HG02884 (cell line): ENCODE data around the gene MYH14.
"Not testable (repeated sequence)": the region's sequence is repeated elsewhere in the genome, so short reads cannot be mapped to it uniquely, and the experiment has no call there.

Experiments
- ATAC-seq: cut with Tn5 transposase; IDR thresholded peaks from one replicate; pipeline ENCODE4 v1.9.1; 2021; ENCODE audit warnings: mild to moderate bottlenecking, moderate library complexity; ENCODE audit not compliant: unreplicated experiment

The MYH14 gene

GRCh38 chr19:50223439-50223716 is 20.0 kb downstream of the MYH14 start:
- ATAC-seq: no peak

DNA sequence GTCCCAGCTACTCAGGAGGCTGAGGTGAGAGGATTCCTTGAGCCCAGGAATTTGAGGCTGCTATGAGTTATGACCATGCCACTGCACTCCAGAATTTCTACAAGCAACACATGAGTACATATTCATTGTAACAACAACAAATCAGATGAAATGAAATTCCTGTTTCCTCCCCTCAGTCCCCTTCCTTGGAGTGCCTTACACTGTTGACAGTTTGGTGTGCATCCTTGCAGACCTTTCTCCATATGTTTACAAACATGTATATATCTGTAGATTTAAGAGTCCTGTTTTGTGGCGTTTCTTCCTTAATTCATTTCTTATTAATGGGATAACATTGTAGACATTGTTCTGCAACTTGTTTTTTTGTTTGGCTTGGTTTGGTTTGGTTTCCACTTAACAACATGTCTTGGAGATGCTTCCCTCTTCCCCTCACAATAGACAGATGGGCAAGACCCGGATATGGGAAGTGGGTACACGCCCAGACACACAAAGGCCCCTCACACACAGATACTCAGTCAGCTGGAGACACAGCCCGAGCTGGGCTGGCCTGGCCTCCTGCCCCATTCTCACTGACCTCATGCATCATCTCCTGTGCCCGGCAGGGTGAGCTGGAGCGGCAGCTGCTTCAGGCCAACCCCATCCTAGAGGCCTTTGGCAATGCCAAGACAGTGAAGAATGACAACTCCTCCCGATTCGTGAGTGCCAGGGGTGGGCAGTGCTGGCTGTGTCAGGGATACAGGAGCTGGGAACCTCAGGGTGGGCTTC is 21.7 kb downstream of the MYH14 start:
- no peak for ATAC-seq

DNA sequence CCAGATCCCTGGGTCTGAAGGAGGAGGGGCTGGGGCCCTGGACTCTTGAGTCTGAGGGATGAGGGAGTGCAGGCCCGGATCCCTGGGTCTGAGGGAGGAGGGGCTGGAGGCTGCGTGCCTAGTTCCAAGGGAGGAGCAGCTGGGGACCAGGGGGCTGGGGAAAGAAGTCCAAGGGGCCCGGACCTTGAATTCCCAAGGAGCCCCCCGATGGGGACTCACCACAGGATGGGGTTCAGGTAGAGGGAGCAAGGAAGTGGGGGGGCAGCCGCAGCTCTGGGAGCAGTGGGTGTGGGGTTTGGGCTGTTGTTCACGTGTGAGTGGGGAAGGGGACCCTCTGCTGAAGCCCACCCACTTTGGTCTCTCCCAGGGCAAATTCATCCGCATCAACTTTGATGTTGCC is 23.1 kb downstream of the MYH14 start:
- no peak for ATAC-seq

DNA sequence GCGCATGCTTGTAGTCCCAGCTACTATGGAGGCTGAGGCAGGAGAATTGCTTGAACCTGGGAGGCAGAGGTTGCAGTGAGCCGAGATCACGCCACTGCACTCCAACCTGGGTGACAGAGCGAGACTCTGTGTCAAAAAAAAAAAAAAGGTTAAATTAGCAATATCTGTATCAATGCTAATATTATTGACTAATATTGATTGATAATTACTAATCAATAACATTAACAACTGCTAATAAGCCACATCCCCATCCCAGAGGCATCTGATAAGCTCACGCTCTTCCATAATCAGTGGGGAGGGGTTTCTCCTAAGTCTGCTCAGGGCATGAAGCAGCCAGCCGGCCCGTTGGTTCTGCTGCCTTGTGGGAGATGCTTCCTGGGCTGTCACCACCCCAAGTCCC is 24.7 kb downstream of the MYH14 start:
- ATAC-seq: not testable (repeated sequence)

DNA sequence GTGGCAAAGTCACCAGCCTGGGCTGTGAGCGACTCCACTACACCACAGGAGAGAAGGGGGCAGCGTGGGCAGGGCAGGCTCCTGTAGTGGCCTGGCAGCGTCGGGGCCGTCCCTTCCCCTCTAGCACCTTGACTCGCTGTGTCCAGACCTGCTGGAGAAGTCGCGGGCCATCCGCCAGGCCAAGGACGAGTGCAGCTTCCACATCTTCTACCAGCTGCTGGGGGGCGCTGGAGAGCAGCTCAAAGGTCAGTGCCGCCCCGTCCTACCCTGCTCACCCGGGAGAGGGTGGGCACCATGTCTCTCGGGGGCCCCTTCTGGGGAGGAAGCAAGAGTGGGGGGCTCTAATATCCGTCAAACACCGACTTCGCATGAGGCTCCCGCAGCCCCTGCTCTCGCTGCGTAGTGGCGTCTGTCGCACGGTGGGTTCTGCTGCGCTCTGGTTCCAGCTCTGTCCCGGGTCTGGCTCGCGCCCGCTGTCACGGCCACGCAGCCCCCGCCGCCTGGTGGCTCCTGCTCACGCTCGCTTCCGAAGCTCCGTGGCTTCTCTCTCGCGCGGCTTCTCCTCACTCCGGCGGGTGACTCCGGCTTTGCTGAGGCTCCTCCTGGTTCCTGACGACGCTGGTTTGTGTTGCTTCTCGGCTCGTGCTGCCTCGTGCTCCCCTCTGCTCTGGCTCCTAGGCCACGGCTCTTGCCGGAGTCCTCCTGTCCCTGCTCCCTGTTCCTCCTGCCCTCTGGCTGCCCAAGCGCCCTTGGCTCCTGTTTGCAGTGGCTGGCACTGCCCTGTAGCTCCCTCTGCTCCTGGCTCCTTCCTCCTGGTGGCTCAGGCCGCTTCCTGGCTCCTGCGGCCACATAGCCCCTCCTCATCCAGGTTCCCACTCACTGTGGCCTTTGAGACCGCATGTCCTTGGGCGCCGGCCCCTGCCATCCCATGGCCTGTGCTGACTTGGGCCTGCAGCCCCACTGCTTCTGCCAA is 27.2 kb downstream of the MYH14 start:
- ATAC-seq: no peak

GRCh38 chr19:50231417-50231816 is 28.0 kb downstream of the MYH14 start:
- ATAC-seq: not testable (repeated sequence)

DNA sequence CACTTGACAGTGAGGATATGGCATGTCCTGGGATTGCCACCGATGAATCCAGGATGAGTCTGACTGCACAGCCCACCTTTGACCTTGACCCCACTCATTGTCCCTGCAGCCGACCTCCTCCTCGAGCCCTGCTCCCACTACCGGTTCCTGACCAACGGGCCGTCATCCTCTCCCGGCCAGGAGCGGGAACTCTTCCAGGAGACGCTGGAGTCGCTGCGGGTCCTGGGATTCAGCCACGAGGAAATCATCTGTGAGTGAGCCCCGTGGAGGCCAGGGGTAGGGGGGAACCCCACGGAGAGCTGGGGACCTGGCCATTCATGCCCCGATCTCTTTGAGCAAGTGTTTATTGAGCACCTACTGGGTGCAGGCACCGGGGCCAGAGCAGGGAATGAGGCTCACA is 28.4 kb downstream of the MYH14 start:
- no peak for ATAC-seq

DNA sequence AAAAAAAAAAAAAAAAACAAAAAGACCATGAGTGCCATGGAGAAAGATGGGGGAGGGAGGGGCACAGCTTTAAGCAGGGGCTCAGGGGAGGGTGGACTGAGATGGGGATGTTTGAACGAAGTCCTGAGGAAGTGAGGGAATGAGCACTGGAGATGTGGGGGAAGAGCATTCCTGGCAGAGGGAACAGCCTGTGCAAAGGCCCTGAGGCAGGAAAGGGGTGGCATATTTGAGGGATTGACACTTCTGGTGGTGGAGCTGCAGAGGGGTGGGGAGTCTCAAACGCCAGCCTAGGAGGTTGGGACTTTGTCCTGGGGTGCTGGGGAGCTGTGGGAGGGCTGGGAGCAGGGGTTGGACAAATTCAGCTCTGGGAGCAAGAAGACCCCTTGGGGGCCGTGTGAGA is 29.2 kb downstream of the MYH14 start:
- ATAC-seq: no peak

GRCh38 chr19:50233308-50233910 is 30.0 kb downstream of the MYH14 start:
- ATAC-seq: no peak

- ATAC-seq: not testable (repeated sequence)
Measured at GRCh38 chr19:50237493-50237892, 34.1 kb downstream of the MYH14 start.

DNA sequence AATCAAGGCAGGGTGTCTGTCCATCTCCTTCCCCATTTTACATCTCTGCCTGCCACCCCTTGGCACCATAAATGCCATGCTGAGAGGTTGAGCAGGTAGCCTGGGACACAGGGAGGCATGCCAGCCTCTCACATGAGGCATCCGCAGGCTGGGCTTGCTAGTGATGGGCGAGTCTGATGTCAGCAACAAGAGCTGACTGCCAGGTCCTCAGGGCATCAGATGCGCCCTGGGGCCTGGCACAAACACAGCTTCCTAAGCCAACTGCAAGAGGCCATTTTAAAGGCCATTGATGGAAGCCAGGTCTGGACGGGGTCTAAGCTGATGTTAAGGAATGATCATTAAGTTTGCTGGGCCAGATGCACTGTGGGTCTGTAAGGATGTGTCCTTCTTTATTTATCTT is 34.6 kb downstream of the MYH14 start:
- no peak for ATAC-seq

DNA sequence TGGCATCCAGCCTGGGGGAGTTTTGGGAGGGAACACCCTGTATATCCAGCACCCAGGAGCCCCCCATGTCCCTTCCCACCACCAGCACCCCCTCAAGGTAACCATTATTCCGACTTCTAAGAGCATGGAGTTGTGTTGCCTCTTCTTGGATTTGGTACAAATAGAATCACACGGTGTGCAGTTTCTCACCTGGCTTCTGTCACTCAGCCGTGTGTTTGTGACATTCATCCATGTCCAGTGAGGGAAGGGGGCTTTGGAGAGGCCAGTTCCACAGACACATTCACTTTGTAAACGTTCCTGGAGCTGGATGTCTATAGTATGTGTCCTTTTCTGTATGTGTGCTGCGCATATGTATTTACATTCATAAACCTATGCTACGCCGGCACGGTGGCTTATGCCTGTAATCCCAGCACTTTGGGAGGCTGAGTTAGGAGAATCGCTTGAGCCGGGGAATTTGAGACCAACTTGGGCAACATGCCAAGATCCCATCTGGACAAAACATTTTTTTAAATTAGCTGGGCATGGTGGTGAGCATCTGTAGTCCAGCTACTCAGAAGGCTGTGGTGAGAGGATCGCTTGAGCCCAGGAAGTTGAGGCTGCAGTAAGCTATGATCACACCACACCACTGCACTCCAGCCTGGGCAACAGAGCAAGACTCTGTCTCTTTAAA is 36.6 kb downstream of the MYH14 start:
- no peak for ATAC-seq

GRCh38 chr19:50242581-50242980 is 39.2 kb downstream of the MYH14 start:
- ATAC-seq: no peak

GRCh38 chr19:50244695-50245094 is 41.3 kb downstream of the MYH14 start:
- no peak for ATAC-seq

- no peak for ATAC-seq
Measured at GRCh38 chr19:50248413-50248812, 45.0 kb downstream of the MYH14 start.

DNA sequence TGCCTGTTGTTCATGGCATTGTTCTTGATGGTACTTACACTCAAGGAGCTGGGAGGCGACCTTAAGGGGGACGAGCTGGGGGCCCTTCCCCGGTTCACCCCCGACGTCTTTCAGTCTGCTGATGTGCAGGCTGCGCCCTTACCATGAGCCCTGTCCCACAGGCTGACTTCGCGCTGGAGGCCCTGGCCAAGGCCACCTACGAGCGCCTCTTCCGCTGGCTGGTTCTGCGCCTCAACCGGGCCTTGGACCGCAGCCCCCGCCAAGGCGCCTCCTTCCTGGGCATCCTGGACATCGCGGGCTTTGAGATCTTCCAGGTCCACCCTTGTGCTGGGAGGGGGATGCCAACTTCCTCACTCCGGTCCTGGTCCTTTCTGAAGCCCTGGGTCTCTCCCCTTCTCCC is 45.4 kb downstream of the MYH14 start:
- ATAC-seq: no peak

- ATAC-seq: no peak
Measured at GRCh38 chr19:50249636-50250035, 46.2 kb downstream of the MYH14 start.

DNA sequence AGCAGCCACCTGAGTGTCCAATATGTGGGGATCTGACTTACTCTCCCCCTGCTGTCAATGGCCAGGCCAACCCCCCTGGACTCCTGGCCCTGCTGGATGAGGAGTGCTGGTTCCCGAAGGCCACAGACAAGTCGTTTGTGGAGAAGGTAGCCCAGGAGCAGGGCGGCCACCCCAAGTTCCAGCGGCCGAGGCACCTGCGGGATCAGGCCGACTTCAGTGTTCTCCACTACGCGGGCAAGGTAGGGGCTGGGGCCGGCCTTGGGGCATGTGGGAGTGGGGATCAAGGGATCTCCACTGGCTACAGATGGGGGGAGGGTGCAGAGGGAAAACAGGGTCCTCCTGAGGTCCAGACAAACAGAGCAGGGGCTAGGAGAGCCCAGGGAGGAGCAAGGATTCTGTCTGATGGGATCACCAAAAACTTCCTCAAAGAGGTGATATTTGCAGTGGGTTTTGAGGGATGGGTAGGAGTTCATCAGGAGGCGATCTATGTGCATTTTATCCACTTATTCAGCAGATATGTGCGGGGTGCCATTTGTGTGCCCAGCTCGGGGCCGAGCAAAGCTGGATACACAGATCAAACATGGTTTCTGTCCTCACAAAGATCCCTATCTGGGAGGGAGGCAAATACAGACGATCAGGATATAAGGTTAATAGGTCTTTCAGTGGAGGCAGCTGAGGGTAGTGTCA is 47.2 kb downstream of the MYH14 start:
- no peak for ATAC-seq

DNA sequence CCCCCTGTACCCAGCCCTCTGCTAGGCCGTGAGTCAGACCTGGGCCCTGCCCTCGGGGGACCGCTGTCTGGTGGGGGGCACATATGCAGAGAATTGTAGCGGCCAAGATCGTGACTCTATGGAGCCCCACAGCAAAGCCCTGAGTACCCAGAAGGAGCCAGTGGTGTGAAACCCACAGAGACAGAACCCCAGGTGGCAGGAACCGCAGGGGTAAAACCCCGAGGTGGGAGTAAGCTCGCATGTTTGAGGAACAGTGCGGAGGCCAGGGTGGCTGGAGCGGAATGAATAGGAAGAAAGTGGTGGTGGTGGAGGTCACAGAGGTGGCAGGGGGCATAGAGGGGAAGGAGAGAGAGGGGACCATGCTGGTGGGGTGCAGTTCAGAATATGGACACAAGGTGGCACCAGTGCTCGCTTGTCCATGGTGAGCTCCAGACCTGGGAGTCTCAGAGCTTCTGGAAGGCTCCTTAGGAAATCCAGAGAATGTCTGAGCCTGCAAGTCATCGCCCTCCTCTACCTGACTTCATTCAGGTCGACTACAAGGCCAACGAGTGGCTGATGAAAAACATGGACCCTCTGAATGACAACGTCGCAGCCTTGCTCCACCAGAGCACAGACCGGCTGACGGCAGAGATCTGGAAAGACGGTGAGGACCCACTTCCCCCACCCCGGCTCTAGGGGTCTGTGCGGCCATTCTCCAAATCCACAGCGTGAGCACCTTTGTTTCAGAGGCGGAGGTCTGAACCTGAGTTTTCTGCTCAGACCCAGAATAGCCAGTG is 48.9 kb downstream of the MYH14 start:
- ATAC-seq: no peak

DNA sequence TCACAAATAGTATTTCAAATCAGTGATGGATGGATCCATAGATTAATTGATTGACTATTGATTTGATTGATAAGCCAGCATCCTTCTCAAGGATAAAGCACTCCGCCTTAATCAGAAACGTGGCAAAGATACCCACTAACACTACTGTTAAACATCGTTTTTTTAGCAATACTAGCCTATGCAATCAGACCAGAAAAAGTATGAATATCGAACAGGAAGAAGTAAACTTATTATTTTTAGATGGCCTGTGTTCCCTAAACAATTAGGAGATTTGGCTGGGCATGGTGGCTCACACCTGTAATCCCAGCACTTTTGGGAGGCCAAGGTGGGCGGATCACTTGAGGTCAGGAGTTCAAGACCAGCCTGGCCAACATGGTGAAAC is 49.5 kb downstream of the MYH14 start:
- no peak for ATAC-seq
